Muscle of leg (tissue), 16 donors: ENCODE data around the gene FGD4. TPM values are rescaled to one million over a fixed set of nuclear protein-coding genes. Genes with fewer than 3 reads are reported as not detected.

Experiments used
- DNase-seq: peaks from one replicate; pipeline ENCODE4 v3.0.0; 2013
- H3K27ac ChIP-seq: one replicate; pipeline ENCODE4 v1.5.1; 2013; ENCODE audit warnings: mild to moderate bottlenecking, low read length, control low read depth
- H3K27me3 ChIP-seq: one replicate; pipeline ENCODE4 v1.6.1; 2013; ENCODE audit warnings: low read length; ENCODE audit not compliant: control insufficient read depth, insufficient read depth
- H3K36me3 ChIP-seq: one replicate; pipeline ENCODE4 v1.6.1; 2013; ENCODE audit warnings: low read length; ENCODE audit not compliant: control insufficient read depth, insufficient read depth
- H3K4me1 ChIP-seq: one replicate; pipeline ENCODE4 v1.6.1; 2013; ENCODE audit warnings: low read length; ENCODE audit not compliant: control insufficient read depth, insufficient read depth
- H3K4me3 ChIP-seq: one replicate; pipeline ENCODE4 v1.5.1; 2013; ENCODE audit warnings: low read length, control low read depth
- H3K9me3 ChIP-seq: replicated peaks from 2 replicates; pipeline ENCODE4 v1.6.1; 2013; ENCODE audit warnings: low read depth, low read length; ENCODE audit not compliant: control insufficient read depth
- WGBS: methylation state at CpG from one replicate; pipeline ENCODE4 v1.1.5; 2013; ENCODE audit warnings: missing lambda C conversion rate; ENCODE audit not compliant: insufficient coverage; 5-methylcytosine and 5-hydroxymethylcytosine counted together
- long read RNA-seq, 11 donors: transcript quantifications; one replicate each; lab custom pipeline, GENCODE V29; 2026
- polyA plus RNA-seq, 8 donors: library from polyadenylated mRNA; unstranded; fragments of 120-200 nt; gene quantifications; one replicate each; pipeline versions ENCODE4 v1.2.1 to v1.2.3, GENCODE V29; 2013; ENCODE audit warnings: inconsistent platforms in 1 of 8, low replicate concordance in 1 of 8; ENCODE audit not compliant: insufficient read length in 8 of 8, insufficient read depth in 1 of 8
- total RNA-seq: library from RNA; stranded (reverse); fragments of 120-200 nt; gene quantifications from one replicate; pipeline ENCODE4 v1.2.4, GENCODE V29; 2013

The FGD4 gene
- total RNA-seq (35.4 TPM), polyA plus RNA-seq (10 to 100 TPM; 12.9 to 23.1 (median 16.3) TPM)
- long read RNA-seq, donor 1, result 0 reads
- long read RNA-seq, donor 2, result 0 reads
- long read RNA-seq, donor 3, full-length matches to known transcripts, result 10 of 10 reads
- long read RNA-seq, donor 3, partial matches to known transcripts, result 0 of 10 reads
- long read RNA-seq, donor 3, other reads (novel, unspliced or antisense), result 0 of 10 reads
- long read RNA-seq, donor 4, result 0 reads
- long read RNA-seq, donor 5, partial matches to known transcripts, result 0 of 4 reads
- long read RNA-seq, donor 5, other reads (novel, unspliced or antisense), result 0 of 4 reads
- long read RNA-seq, donor 6, partial matches to known transcripts, result 0 of 4 reads
- long read RNA-seq, donor 6, other reads (novel, unspliced or antisense), result 0 of 4 reads
- long read RNA-seq, donor 7, partial matches to known transcripts, result 0 of 2 reads
- long read RNA-seq, donor 7, other reads (novel, unspliced or antisense), result 0 of 2 reads
- long read RNA-seq, donor 8, partial matches to known transcripts, result 0 of 1 reads
- long read RNA-seq, donor 8, other reads (novel, unspliced or antisense), result 0 of 1 reads
- long read RNA-seq, donor 9, partial matches to known transcripts, result 0 of 6 reads
- long read RNA-seq, donor 9, other reads (novel, unspliced or antisense), result 0 of 6 reads
- long read RNA-seq, donor 10, full-length matches to known transcripts, result 2 of 11 reads
- long read RNA-seq, donor 10, partial matches to known transcripts, result 9 of 11 reads
- long read RNA-seq, donor 10, other reads (novel, unspliced or antisense), result 0 of 11 reads
- long read RNA-seq, donor 11, partial matches to known transcripts, result 0 of 2 reads
- long read RNA-seq, donor 11, other reads (novel, unspliced or antisense), result 0 of 2 reads

GRCh38 chr12:32399370-32400113, at the start of gene FGD4:
TSS of gene FGD4 (plus strand) at chr12:32399558.
- no peak within 1 kb of the TSS for H3K27ac ChIP-seq
- peak within 1 kb of the TSS; percentile 62 for H3K4me3 ChIP-seq
- peak; percentile 81 for DNase-seq
- peaks cover 11% of the 10 kb centered on the region for H3K4me1 ChIP-seq
- H3K27me3 ChIP-seq, result peaks cover 31% of the 10 kb centered on the region
- no peaks in the 10 kb centered on the region for H3K36me3 ChIP-seq
- no peaks in the 10 kb centered on the region for H3K9me3 ChIP-seq
- under 1% methylated on average over 74 of the region's 82 CpGs for WGBS

GRCh38 chr12:32353540-32353939, 45.8 kb upstream of the FGD4 start:
- H3K4me1 ChIP-seq, result no peaks in the 10 kb centered on the region
- no peak overlapping the region for H3K4me3 ChIP-seq
- no peaks in the 10 kb centered on the region for H3K27me3 ChIP-seq
- no peak overlapping the region for H3K27ac ChIP-seq
- DNase-seq, result no peak
- no peaks in the 10 kb centered on the region for H3K36me3 ChIP-seq
- no CpG with 5 or more reads among the region's 1 CpG for WGBS
- no peaks in the 10 kb centered on the region for H3K9me3 ChIP-seq

GRCh38 chr12:32357601-32358249, 41.6 kb upstream of the FGD4 start:
- WGBS, result 93% methylated on average over 5 of the region's 8 CpGs
- H3K27me3 ChIP-seq, result no peaks in the 10 kb centered on the region

GRCh38 chr12:32360956-32361355, 38.4 kb upstream of the FGD4 start:
- WGBS, result no CpG with 5 or more reads among the region's 6 CpGs
- Histone ChIP-seq H3K9me3 (no peaks in the 10 kb centered on the region), H3K27me3 (no peaks in the 10 kb centered on the region), H3K36me3 (no peaks in the 10 kb centered on the region), H3K4me1 (no peaks in the 10 kb centered on the region), H3K27ac (no peak overlapping the region), H3K4me3 (no peak overlapping the region)
- DNase-seq, result no peak

More at GRCh38 chr12:32357601-32358249, 41.6 kb upstream of the FGD4 start:
- no peaks in the 10 kb centered on the region for H3K36me3 ChIP-seq
- no peaks in the 10 kb centered on the region for H3K9me3 ChIP-seq
- DNase-seq, result no peak
- no peaks in the 10 kb centered on the region for H3K4me1 ChIP-seq
- no peak overlapping the region for H3K4me3 ChIP-seq
- H3K27ac ChIP-seq, result no peak overlapping the region

- no peaks in the 10 kb centered on the region for H3K9me3 ChIP-seq
- no peaks in the 10 kb centered on the region for H3K36me3 ChIP-seq
Measured at GRCh38 chr12:32362892-32363291, 36.5 kb upstream of the FGD4 start.

GRCh38 chr12:32365473-32366064, 33.8 kb upstream of the FGD4 start:
- WGBS, result no CpG with 5 or more reads among the region's 5 CpGs
- Histone ChIP-seq H3K4me1 (no peaks in the 10 kb centered on the region), H3K9me3 (no peaks in the 10 kb centered on the region), H3K4me3 (no peak overlapping the region), H3K36me3 (no peaks in the 10 kb centered on the region), H3K27ac (no peak overlapping the region), H3K27me3 (no peaks in the 10 kb centered on the region)
- peak; percentile 66 for DNase-seq

More at GRCh38 chr12:32362892-32363291, 36.5 kb upstream of the FGD4 start:
- no peak for DNase-seq
- Histone ChIP-seq H3K27me3 (no peaks in the 10 kb centered on the region), H3K4me1 (no peaks in the 10 kb centered on the region), H3K27ac (no peak overlapping the region), H3K4me3 (no peak overlapping the region)
- no CpG with 5 or more reads among the region's 3 CpGs for WGBS

GRCh38 chr12:32366714-32367113, 32.6 kb upstream of the FGD4 start:
- H3K4me3 ChIP-seq, result no peak overlapping the region
- no peak overlapping the region for H3K27ac ChIP-seq
- no peaks in the 10 kb centered on the region for H3K9me3 ChIP-seq
- no peak for DNase-seq
- no peaks in the 10 kb centered on the region for H3K4me1 ChIP-seq
- no peaks in the 10 kb centered on the region for H3K27me3 ChIP-seq
- no CpG with 5 or more reads among the region's 1 CpG for whole genome bisulfite sequencing
- H3K36me3 ChIP-seq, result no peaks in the 10 kb centered on the region

- Histone ChIP-seq H3K9me3 (no peaks in the 10 kb centered on the region), H3K36me3 (no peaks in the 10 kb centered on the region), H3K27me3 (no peaks in the 10 kb centered on the region), H3K27ac (no peak overlapping the region), H3K4me1 (no peaks in the 10 kb centered on the region), H3K4me3 (no peak overlapping the region)
- DNase-seq, result no peak
- WGBS, result 55% methylated on average over 2 of the region's 4 CpGs
Measured at GRCh38 chr12:32367381-32367780, 32.0 kb upstream of the FGD4 start.

GRCh38 chr12:32369202-32369601, 30.2 kb upstream of the FGD4 start:
- Histone ChIP-seq H3K36me3 (no peaks in the 10 kb centered on the region), H3K27ac (no peak overlapping the region), H3K4me3 (no peak overlapping the region), H3K4me1 (no peaks in the 10 kb centered on the region), H3K9me3 (no peaks in the 10 kb centered on the region), H3K27me3 (no peaks in the 10 kb centered on the region)
- WGBS, result 60% methylated on average over 1 of the region's 4 CpGs
- no peak for DNase-seq
